ENCODE measurements around the gene HSPA12A. TPM values are rescaled to one million over a fixed set of nuclear protein-coding genes. Genes with fewer than 3 reads are reported as not detected.

Gene HSPA12A
- total RNA-seq, 2 donors from 2014 or later, result 13.9 to 15.4 TPM

GRCh38 chr10:116671274-116671926 is 71.0 kb downstream of the HSPA12A start:
- TF ChIP-seq CTCF (conservative IDR thresholded peaks at IDR 0.05), result no peak
- Mint-ChIP-seq H3K4me1 (peaks cover 21% of the 10 kb centered on the region), H3K4me3 (no peak overlapping the region), H3K27me3 (ENCODE audit: insufficient read depth) (no peaks in the 10 kb centered on the region), H3K9me3 (no peaks in the 10 kb centered on the region), H3K27ac (no peak overlapping the region), H3K36me3 (ENCODE audit: low read depth) (peaks cover 25% of the 10 kb centered on the region)
- H3K36me3 ChIP-seq (ENCODE audit: control insufficient read depth, insufficient read depth, low read length), result peaks cover 16% of the 10 kb centered on the region
- H3K9ac ChIP-seq (ENCODE audit: extremely low read depth, low read length, poor library complexity, severe bottlenecking), result no peak overlapping the region
- H3K27ac ChIP-seq (ENCODE audit: low read depth, low read length), result no peak overlapping the region
- no peaks in the 10 kb centered on the region for H3K4me1 ChIP-seq (ENCODE audit: control insufficient read depth, insufficient read depth, low read length)
- H3K4me3 ChIP-seq (ENCODE audit: low read length), result no peak overlapping the region
- 82 to 88% methylated on average over 4 to 5 of the region's 5 CpGs for WGBS, 2 experiments (ENCODE audit: insufficient coverage in 1 of 2, insufficient read length in 1 of 2)
- no peaks in the 10 kb centered on the region for H3K9me3 ChIP-seq (ENCODE audit: control insufficient read depth, low read length)
- H3K27me3 ChIP-seq (ENCODE audit: control insufficient read depth, insufficient read depth, low read length, poor library complexity, severe bottlenecking), result no peaks in the 10 kb centered on the region
- DNase-seq, result no peak

DNA sequence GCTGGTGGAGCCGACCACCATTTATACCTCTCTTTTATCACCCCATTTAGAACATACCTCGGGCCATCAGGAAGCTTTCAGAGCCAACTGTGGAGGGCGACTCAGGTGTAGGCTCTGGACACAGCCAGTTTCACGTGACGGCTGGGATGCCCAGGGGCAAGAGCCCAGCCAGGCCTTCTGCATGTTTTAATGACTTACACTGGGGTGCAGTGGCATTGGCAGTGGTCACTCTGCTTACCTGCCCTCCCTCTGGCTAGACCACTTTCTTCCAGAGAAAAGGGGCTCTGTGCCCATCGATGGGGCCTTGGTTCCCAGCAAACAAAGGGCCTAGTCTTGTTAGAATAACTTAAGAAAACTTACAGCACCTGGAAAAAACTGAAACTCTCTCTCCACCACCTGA is 71.7 kb downstream of the HSPA12A start:
- Mint-ChIP-seq H3K27me3 (ENCODE audit: insufficient read depth) (no peaks in the 10 kb centered on the region), H3K4me3 (peak overlapping the region; percentile 76), H3K9me3 (no peaks in the 10 kb centered on the region), H3K4me1 (peaks cover 21% of the 10 kb centered on the region), H3K36me3 (ENCODE audit: low read depth) (peaks cover 29% of the 10 kb centered on the region), H3K27ac (peak overlapping the region; percentile 86)
- no peak for TF ChIP-seq CTCF (conservative IDR thresholded peaks at IDR 0.05)
- Histone ChIP-seq H3K27me3 (ENCODE audit: control insufficient read depth, insufficient read depth, low read length, poor library complexity, severe bottlenecking) (no peaks in the 10 kb centered on the region), H3K9me3 (ENCODE audit: control insufficient read depth, low read length) (no peaks in the 10 kb centered on the region), H3K9ac (ENCODE audit: extremely low read depth, low read length, poor library complexity, severe bottlenecking) (no peak overlapping the region), H3K4me1 (ENCODE audit: control insufficient read depth, insufficient read depth, low read length) (no peaks in the 10 kb centered on the region), H3K36me3 (ENCODE audit: control insufficient read depth, insufficient read depth, low read length) (peaks cover 16% of the 10 kb centered on the region), H3K27ac (ENCODE audit: low read depth, low read length) (no peak overlapping the region), H3K4me3 (ENCODE audit: low read length) (peak overlapping the region; percentile 75)
- DNase-seq, result no peak
- WGBS, 2 experiments (ENCODE audit: insufficient coverage in 1 of 2, insufficient read length in 1 of 2), result 90 to 91% methylated on average over 2 to 6 of the region's 6 CpGs

- H3K27me3 ChIP-seq (ENCODE audit: control insufficient read depth, insufficient read depth, low read length, poor library complexity, severe bottlenecking), result no peaks in the 10 kb centered on the region
Measured at GRCh38 chr10:116669832-116670644, 72.3 kb downstream of the HSPA12A start.

More at GRCh38 chr10:116669832-116670644, 72.3 kb downstream of the HSPA12A start:
- no peak for TF ChIP-seq CTCF (conservative IDR thresholded peaks at IDR 0.05)
- H3K4me3 Mint-ChIP-seq, result peak overlapping the region; percentile 76
- peaks cover 34% of the 10 kb centered on the region for H3K36me3 Mint-ChIP-seq (ENCODE audit: low read depth)
- Histone ChIP-seq H3K36me3 (ENCODE audit: control insufficient read depth, insufficient read depth, low read length) (peaks cover 16% of the 10 kb centered on the region), H3K9ac (ENCODE audit: extremely low read depth, low read length, poor library complexity, severe bottlenecking) (peak overlapping the region; percentile 71), H3K9me3 (ENCODE audit: control insufficient read depth, low read length) (no peaks in the 10 kb centered on the region), H3K27ac (ENCODE audit: low read depth, low read length) (no peak overlapping the region), H3K4me3 (ENCODE audit: low read length) (peak overlapping the region; percentile 75), H3K4me1 (ENCODE audit: control insufficient read depth, insufficient read depth, low read length) (no peaks in the 10 kb centered on the region)
- no peaks in the 10 kb centered on the region for H3K9me3 Mint-ChIP-seq
- peak overlapping the region; percentile 86 for H3K27ac Mint-ChIP-seq
- H3K27me3 Mint-ChIP-seq (ENCODE audit: insufficient read depth), result no peaks in the 10 kb centered on the region
- peak; percentile 97 for DNase-seq
- 23 to 29% methylated on average over 17 to 41 of the region's 41 CpGs for WGBS, 2 experiments (ENCODE audit: insufficient coverage in 1 of 2, insufficient read length in 1 of 2)
- H3K4me1 Mint-ChIP-seq, result peaks cover 21% of the 10 kb centered on the region

All from endodermal cell (in vitro differentiated cells).